Measurements from ENCODE around the gene MUC5B. TPM values are rescaled to one million over a fixed set of nuclear protein-coding genes. Genes with fewer than 3 reads are reported as not detected.

MUC5B gene
- total and polyA plus RNA-seq, 2 of the 13 experiments (the other 11 are each of a cell fraction or from before 2014, with no cell fraction given), result 0.01 TPM; not detected in 1

GRCh38 chr11:1177020-1177770, 45.7 kb upstream of the MUC5B start:
- CTCF ChIA-PET (ENCODE audit: low intra/inter-chr PET ratio, low total read pairs), result no interaction called here
- TF ChIP-seq ZNF225 (CRISPR knock-in tag; IDR thresholded peaks at IDR 0.05) (no peak), ZNF383 (CRISPR knock-in tag; IDR thresholded peaks at IDR 0.05; ENCODE audit: borderline replicate concordance) (no peak), ZBTB21 (CRISPR knock-in tag; IDR thresholded peaks at IDR 0.05) (no peak), ZNF24 (IDR thresholded peaks at IDR 0.05) (no peak), ZNF770 (CRISPR knock-in tag; IDR thresholded peaks at IDR 0.05) (no peak), ZSCAN20 (CRISPR knock-in tag; IDR thresholded peaks at IDR 0.05; ENCODE audit: borderline replicate concordance) (no peak), ZNF547 (CRISPR knock-in tag; IDR thresholded peaks at IDR 0.05) (no peak), RORA (CRISPR knock-in tag; IDR thresholded peaks at IDR 0.05) (no peak), ASH2L (IDR thresholded peaks at IDR 0.05; ENCODE audit: insufficient read length, low read depth, low read length) (no peak), SAFB2 (CRISPR knock-in tag; IDR thresholded peaks at IDR 0.05; ENCODE audit: borderline replicate concordance, low read depth) (no peak), RERE (CRISPR knock-in tag; IDR thresholded peaks at IDR 0.05; ENCODE audit: low read depth) (no peak), HNRNPUL1 (IDR thresholded peaks at IDR 0.05; ENCODE audit: low read depth, low read length) (no peak), THAP7 (CRISPR knock-in tag; IDR thresholded peaks at IDR 0.05) (no peak), ZMYM3 (CRISPR knock-in tag; IDR thresholded peaks at IDR 0.05) (no peak), ZNF691 (CRISPR knock-in tag; IDR thresholded peaks at IDR 0.05; ENCODE audit: borderline replicate concordance, low read depth) (no peak)

More at GRCh38 chr11:1177020-1177770, 45.7 kb upstream of the MUC5B start:
- Histone ChIP-seq H3K9me3 (ENCODE audit: low read length) (no peaks in the 10 kb centered on the region), H3K27me3 (ENCODE audit: control insufficient read depth in 1 of 2, insufficient read depth in 2 of 2, low read length in 2 of 2) (peaks cover 3 to 35% of the 10 kb centered on the region in 2 experiments; a peak in 4 of 5 replicates), H3K9ac (ENCODE audit: insufficient read depth, low read depth, low read length) (no peak overlapping the region), H3K4me2 (ENCODE audit: low read depth, low read length) (no peak overlapping the region), H3K36me3 (replicated peaks in 1 of 2; ENCODE audit: control insufficient read depth in 1 of 2, insufficient read depth in 2 of 2, low read length in 2 of 2) (no peaks in the 10 kb centered on the region), H3K79me2 (ENCODE audit: insufficient read depth, low read length) (no peaks in the 10 kb centered on the region), H3K27ac (ENCODE audit: extremely low read length, insufficient read depth, low read length) (no peak overlapping the region), H2AFZ (ENCODE audit: low read length) (no peak overlapping the region), H4K20me1 (ENCODE audit: insufficient read depth, low read length) (no peaks in the 10 kb centered on the region), H3K4me3 (replicated peaks in 1 of 3; ENCODE audit: insufficient read depth in 1 of 3, low read depth in 2 of 3, low read length in 3 of 3) (no peak overlapping the region), H3K4me1 (ENCODE audit: insufficient read depth, low read length) (no peaks in the 10 kb centered on the region)
- FAIRE-seq (no peak), DNase-seq (ENCODE audit: low spot score) (no peak), ATAC-seq (no peak)
- no TSS peak for BruUV-seq (replicated peaks)
- POLR2A ChIA-PET, result no interaction called here
- WGBS (ENCODE audit: low lambda C conversion rate), result 12% methylated on average over 11 of the region's 34 CpGs
- in situ Hi-C loops (cut with HindIII; ENCODE audit: extremely low pct_ligation_motif_present, low pct_unique_long_range_greater_than_20kb), result no loop called here
- intact Hi-C loops (cut with micrococcal nuclease; ENCODE audit: unreplicated experiment), result no loop called here

Data from HepG2 (cell line).